ENCODE results near the gene KRTAP20-2.

KRTAP20-2 gene

DNA sequence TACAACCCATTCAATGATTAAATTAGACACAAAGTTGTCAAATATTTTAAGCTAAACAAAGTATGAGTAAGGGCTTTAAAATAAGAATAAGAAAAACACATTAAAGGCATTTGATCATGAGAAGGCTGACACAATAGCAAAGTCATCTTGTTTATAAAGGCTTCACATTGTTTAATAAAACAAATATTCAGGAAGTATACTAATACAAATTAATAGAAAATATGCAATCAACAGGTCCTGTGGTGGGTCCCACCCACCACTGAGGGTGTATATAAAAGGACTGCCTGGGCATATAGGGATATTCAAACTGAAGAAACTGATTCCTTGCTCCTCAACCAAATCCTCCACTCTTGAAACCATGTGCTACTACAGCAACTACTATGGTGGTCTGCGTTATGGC, at the start of gene KRTAP20-2:
KRTAP20-2 (plus strand) TSS at position 301 of the 400 bp plus-strand sequence; CDS start at position 359, 58 bp downstream.
- no peak for DNase-seq (ENCODE audit: low read depth in 3 of 3)

DNA sequence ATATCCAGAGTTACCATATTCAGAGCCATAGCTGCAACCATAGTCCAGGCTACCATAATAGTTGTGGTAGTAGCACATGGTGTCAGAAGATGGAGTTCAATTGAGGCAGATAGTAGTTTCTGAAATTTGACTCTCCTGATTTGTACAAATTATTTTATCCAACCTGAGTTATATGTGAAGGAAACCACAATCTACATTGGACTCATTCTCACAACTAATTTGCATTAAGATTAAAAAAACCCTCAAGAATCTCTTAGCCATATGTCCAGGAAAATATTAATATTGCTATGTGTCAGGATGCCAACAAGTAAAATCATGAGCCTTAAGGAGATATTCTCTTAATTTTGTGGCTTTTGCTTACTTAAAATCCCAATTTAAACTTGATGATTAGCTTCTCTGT, 44.7 kb upstream of the KRTAP20-2 start, which contains the start of gene KRTAP22-2:
KRTAP22-2 (minus strand) TSS at position 101 of the 400 bp plus-strand sequence.
- no peak for DNase-seq (ENCODE audit: low read depth in 3 of 3)

GRCh38 chr21:30592140-30592539, 42.9 kb upstream of the KRTAP20-2 start, which contains the start of gene KRTAP6-3:
Gene KRTAP6-3 (plus strand): TSS chr21:30592440. CDS start chr21:30592446, 6 bp downstream.
- DNase-seq (ENCODE audit: low read depth in 3 of 3): no peak

- DNase-seq (ENCODE audit: low read depth in 3 of 3): no peak
Measured at GRCh38 chr21:30598802-30599201, 36.2 kb upstream of the KRTAP20-2 start, which contains the start of gene KRTAP6-2. Gene KRTAP6-2 (minus strand): TSS chr21:30598902. CDS start chr21:30598874, 28 bp downstream.

- no peak for DNase-seq (ENCODE audit: low read depth in 3 of 3)
Measured at GRCh38 chr21:30600787-30601186, 34.2 kb upstream of the KRTAP20-2 start, which contains the start of gene KRTAP22-1. Gene KRTAP22-1 (plus strand): TSS chr21:30601087.

- no peak for DNase-seq (ENCODE audit: low read depth in 3 of 3)
Measured at GRCh38 chr21:30605968-30606367, 29.0 kb upstream of the KRTAP20-2 start.

GRCh38 chr21:30612132-30612531, 22.9 kb upstream of the KRTAP20-2 start:
- no peak for DNase-seq (ENCODE audit: low read depth in 3 of 3)

- no peak for DNase-seq (ENCODE audit: low read depth in 3 of 3)
Measured at GRCh38 chr21:30613836-30614235, 21.2 kb upstream of the KRTAP20-2 start, which contains the start of gene KRTAP6-1. Gene KRTAP6-1 (minus strand): TSS chr21:30613930. CDS start chr21:30613904, 26 bp downstream.

- no peak for DNase-seq (ENCODE audit: low read depth in 3 of 3)
Measured at GRCh38 chr21:30615199-30615598, 19.8 kb upstream of the KRTAP20-2 start.

DNA sequence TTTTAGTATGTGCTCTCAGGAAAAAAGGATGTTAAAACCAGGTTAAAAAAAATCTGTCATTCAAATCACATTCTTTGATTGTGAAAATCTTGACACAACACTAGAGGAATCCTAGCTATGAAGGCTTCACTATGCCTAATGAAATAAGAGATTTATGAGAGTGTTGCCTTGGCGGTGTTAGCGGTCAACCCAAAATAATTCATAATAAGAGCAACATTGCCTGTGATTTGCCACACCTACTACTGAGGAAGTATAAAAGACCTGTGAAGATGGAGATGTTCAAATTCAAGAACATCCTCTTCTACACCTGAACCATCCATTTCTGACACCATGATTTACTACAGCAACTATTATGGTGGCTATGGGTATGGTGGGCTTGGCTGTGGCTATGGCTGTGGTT, 18.9 kb upstream of the KRTAP20-2 start, which contains the start of gene KRTAP20-1:
KRTAP20-1 (plus strand) TSS at position 301 of the 400 bp plus-strand sequence; CDS start at position 331, 30 bp downstream.
- DNase-seq (ENCODE audit: low read depth in 3 of 3): no peak

GRCh38 chr21:30620080-30620479, 14.9 kb upstream of the KRTAP20-2 start:
- DNase-seq (ENCODE audit: low read depth in 3 of 3): no peak

DNA sequence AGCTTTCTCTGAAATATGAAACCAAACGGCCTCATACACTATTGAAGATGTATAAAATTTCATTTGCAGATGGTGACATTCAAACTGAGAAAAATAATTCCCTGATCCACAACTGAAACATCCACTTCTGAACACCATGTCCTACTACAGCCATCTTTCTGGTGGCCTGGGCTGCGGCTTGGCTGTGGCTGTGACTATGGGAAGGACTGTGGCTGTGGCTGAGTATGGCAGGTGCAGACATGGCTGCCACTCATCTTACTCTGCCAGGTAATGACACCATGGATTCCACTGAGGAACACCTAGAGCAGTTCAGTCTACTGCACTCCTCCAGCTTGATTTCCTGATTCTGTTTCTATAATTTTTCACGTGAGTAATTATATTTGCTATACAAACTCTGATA, 14.5 kb upstream of the KRTAP20-2 start, which contains the start of gene KRTAP20-4:
KRTAP20-4 (plus strand) TSS at position 106 of the 400 bp plus-strand sequence.
- DNase-seq (ENCODE audit: low read depth in 3 of 3): no peak

- DNase-seq (ENCODE audit: low read depth in 3 of 3): no peak
Measured at GRCh38 chr21:30623362-30623761, 11.6 kb upstream of the KRTAP20-2 start.

- no peak for DNase-seq (ENCODE audit: low read depth in 3 of 3)
Measured at GRCh38 chr21:30625449-30626165, 9.4 kb upstream of the KRTAP20-2 start.

GRCh38 chr21:30628109-30628508, 6.9 kb upstream of the KRTAP20-2 start:
- DNase-seq (ENCODE audit: low read depth in 3 of 3): no peak

DNA sequence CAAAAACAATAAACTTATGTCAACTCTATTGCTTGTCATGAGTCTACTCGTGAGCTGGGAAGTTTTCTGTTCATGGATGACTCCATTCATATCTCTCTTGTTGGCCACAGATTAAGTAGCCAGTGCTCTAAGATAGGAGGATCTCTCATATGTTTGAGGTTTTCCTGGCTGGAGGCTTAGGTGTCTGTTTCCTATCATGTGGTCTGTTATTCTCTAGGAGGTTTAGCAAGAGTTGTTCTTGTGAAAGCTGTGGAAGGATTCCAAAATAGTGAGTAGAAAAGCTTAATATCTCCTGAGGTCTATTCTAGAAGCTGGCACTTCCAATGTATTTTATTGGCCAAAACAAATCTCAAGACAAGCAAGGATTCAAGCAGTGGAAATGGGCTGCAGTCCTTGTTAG, 5.8 kb upstream of the KRTAP20-2 start:
- DNase-seq (ENCODE audit: low read depth in 3 of 3): no peak

DNA sequence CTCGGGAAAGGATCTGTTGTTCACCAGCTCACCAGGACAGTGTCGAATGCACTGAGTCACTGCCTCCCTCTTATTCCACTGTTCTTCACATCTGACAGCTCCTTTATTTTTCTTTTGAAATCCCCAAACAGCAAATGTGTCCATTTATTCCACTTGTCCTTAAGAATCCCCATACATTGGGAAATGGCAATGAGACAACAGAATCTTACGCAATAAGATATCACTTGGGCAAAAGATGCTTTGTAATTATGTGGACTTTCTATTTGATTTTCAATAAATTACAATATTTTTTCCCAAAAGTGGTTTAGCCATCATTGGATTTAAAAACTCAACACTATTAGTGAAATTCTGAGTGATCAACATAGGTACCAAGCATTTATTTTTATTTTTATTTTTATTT, 3.7 kb downstream of the KRTAP20-2 start:
- no peak for DNase-seq (ENCODE audit: low read depth in 3 of 3)

GRCh38 chr21:30642564-30642963, 7.6 kb downstream of the KRTAP20-2 start, which contains the start of gene KRTAP20-3:
Gene KRTAP20-3 (plus strand): TSS chr21:30642864.
- no peak for DNase-seq (ENCODE audit: low read depth in 3 of 3)

DNA sequence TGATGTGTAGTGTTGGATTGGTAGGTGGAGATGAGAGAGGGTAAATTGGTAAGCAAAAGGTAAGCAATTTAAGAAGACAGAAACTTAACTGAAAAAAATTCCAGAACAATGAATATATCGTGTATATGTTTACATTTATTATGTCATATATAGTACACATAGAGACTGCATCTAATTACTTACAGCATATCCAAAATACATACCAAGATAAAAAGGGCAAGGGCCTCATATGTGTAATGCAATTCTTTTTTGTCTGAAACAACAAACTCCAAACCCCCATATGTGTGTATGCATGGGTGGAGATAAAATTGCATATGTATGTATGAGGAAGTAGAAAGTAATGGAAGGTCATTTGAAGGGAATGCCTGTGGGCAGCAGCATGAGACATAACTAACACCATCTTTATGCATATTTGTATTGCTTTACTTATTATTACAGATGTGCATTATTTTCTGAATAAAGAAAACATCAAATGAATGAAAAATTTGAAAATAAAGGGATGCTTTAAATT, 12.0 kb downstream of the KRTAP20-2 start:
- no peak for DNase-seq (ENCODE audit: low read depth in 3 of 3)

GRCh38 chr21:30652891-30653290, 17.9 kb downstream of the KRTAP20-2 start:
- DNase-seq (ENCODE audit: low read depth in 3 of 3): no peak

DNA sequence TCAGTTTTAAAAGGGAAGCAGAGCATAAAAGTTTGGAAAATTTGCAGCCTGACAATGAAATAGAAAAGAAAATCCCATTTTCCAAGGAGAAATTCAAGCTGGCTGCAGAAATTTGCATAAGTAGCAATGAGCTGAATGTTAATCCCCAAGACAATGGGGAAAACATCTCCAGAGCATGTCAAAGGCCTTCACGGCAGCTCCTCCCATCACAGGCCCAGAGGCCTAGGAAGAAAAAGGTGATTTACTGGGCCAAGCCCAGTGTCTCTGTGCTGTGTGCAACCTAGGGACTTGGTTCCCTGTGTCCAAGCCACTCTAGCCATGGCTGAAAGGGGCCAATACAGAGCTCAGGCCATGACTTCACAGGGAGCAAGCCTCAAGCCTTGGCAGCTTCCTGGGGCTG, 33.8 kb downstream of the KRTAP20-2 start:
- no peak for DNase-seq (ENCODE audit: low read depth in 3 of 3)

- DNase-seq (ENCODE audit: low read depth in 3 of 3): no peak
Measured at GRCh38 chr21:30672985-30673650, 38.1 kb downstream of the KRTAP20-2 start.

All from stimulated activated CD4-positive, alpha-beta T cell treated with anti-CD3 and anti-CD28 coated beads, TNF-alpha, amount 100 ng/mL, for 4 hours (primary cell).